GM12878 (cell line): ENCODE results near the gene CYP24A1. TPM values are rescaled to one million over a fixed set of nuclear protein-coding genes. Genes with fewer than 3 reads are reported as not detected.

Experiments used
- ATAC-seq: fragments of 200-7000 bp; cut with Tn5 transposase; 3 replicates; pipeline ENCODE4 v1.9.1; 2020; ENCODE audit warnings: mild to moderate bottlenecking, moderate library complexity
- BruUV-seq: library from RNA; stranded (reverse); fragments of 400-500 nt; replicated peaks from 2 replicates; lab custom pipeline; 2021; lab: Mats Ljungman, UMichigan
- CTCF ChIA-PET: fragments of 300-600 bp; sonication (Branson Sonifier 250); formaldehyde crosslinking; extraction: SDS; loops from one replicate; lab custom pipeline; 2021; ENCODE audit warnings: inconsistent platforms; lab: Yijun Ruan, JAX
- POLR2A ChIA-PET: fragments of 350-600 bp; formaldehyde crosslinking; extraction: SDS; loops from one replicate; lab custom pipeline; 2021; ENCODE audit warnings: inconsistent platforms; lab: Charles Lee
- RAD21 ChIA-PET: fragments of 300-600 bp; sonication (Branson Sonifier 250); formaldehyde crosslinking; loops from one replicate; lab custom pipeline; 2023; ENCODE audit warnings: antibody characterized with exemption; ENCODE audit not compliant: unreplicated experiment; lab: Charles Lee
- SMC1A ChIA-PET: fragments of 300-600 bp; sonication (Branson Sonifier 250); formaldehyde crosslinking; loops from one replicate; lab custom pipeline; 2023; ENCODE audit not compliant: unreplicated experiment, uncharacterized antibody; lab: Charles Lee
- DNase-seq: peaks from one replicate; pipeline ENCODE4 v3.0.0-alpha.2; 2011; ENCODE audit warnings: low read depth, low spot score
- FAIRE-seq: peaks from 3 replicates; lab custom pipeline; 2011; peaks lifted over from hg19 to GRCh38; lab: Jason Lieb, UNC
- H2AFZ ChIP-seq: 2 replicates; pipeline ENCODE4 v1.6.0; 2011; ENCODE audit warnings: low read depth, low read length, control low read depth; ENCODE audit not compliant: control insufficient read depth
- H3K27ac ChIP-seq: 2 replicates; pipeline ENCODE4 v1.5.1; 2011; ENCODE audit warnings: control low read depth; ENCODE audit not compliant: control insufficient read depth, insufficient read depth
- H3K27me3 ChIP-seq, 2 experiments: replicated peaks in 1 of 2; 2 replicates each; pipeline versions ENCODE4 v1.6.0 to v1.6.1; 2011; ENCODE audit warnings: low read length in 1 of 2; ENCODE audit not compliant: control insufficient read depth in 2 of 2, insufficient read depth in 2 of 2
- H3K36me3 ChIP-seq, 2 experiments: 2 replicates each; pipeline ENCODE4 v1.5.1; 2011; ENCODE audit warnings: low read length in 1 of 2; ENCODE audit not compliant: control insufficient read depth in 2 of 2, insufficient read depth in 2 of 2
- H3K4me1 ChIP-seq: 2 replicates; pipeline ENCODE4 v1.6.1; 2011; ENCODE audit warnings: mild to moderate bottlenecking, low read length, moderate library complexity, mixed read lengths; ENCODE audit not compliant: control insufficient read depth, insufficient read depth
- H3K4me2 ChIP-seq: 2 replicates; pipeline ENCODE4 v1.6.0; 2011; ENCODE audit warnings: control low read depth; ENCODE audit not compliant: control insufficient read depth, insufficient read depth
- H3K4me3 ChIP-seq: fragments of 200-600 bp; sonication (generic); 2 replicates; pipeline ENCODE4 v1.5.1; 2016
- H3K79me2 ChIP-seq: 2 replicates; pipeline ENCODE4 v1.6.0; 2011; ENCODE audit warnings: low read length; ENCODE audit not compliant: control insufficient read depth, insufficient read depth
- H3K9ac ChIP-seq: 2 replicates; pipeline ENCODE4 v1.8.0; 2011; ENCODE audit warnings: low read length, control low read depth, mixed read lengths; ENCODE audit not compliant: control insufficient read depth, insufficient read depth
- H3K9me3 ChIP-seq: replicated peaks from 3 replicates; pipeline ENCODE4 v1.5.1; 2011; ENCODE audit warnings: mild to moderate bottlenecking, low read length; ENCODE audit not compliant: control insufficient read depth, insufficient read depth
- H4K20me1 ChIP-seq: 2 replicates; pipeline ENCODE4 v1.6.0; 2011; ENCODE audit not compliant: control insufficient read depth, insufficient read depth
- ASH2L ChIP-seq: fragments of 300-600, 200-600 bp; sonication (generic); IDR thresholded peaks from 2 replicates; pipeline ENCODE4 v1.6.1; 2017; ENCODE audit warnings: low read depth, mild to moderate bottlenecking, borderline replicate concordance
- BACH1 ChIP-seq: fragments of 450-650 bp; IDR thresholded peaks from 2 replicates; pipeline ENCODE4 v1.6.1; 2017; ENCODE audit warnings: mild to moderate bottlenecking, borderline replicate concordance
- CTCF ChIP-seq, 3 experiments: IDR thresholded peaks in 2 of 3; conservative IDR thresholded peaks in 1 of 3; 2 replicates each; pipeline ENCODE4 v1.5.1; 2011; ENCODE audit warnings: low read depth in 3 of 3, low read length in 3 of 3, mild to moderate bottlenecking in 3 of 3, control low read depth in 2 of 3, moderate library complexity in 2 of 3, inconsistent platforms in 1 of 3, mixed read lengths in 1 of 3; ENCODE audit not compliant: control insufficient read depth in 2 of 3, insufficient read depth in 1 of 3; ENCODE audit errors: extremely low read depth in 1 of 3
- JUND ChIP-seq: IDR thresholded peaks from 2 replicates; pipeline ENCODE4 v1.6.1; 2012; ENCODE audit warnings: low read depth, mild to moderate bottlenecking, low read length, improper control_type of control experiment, moderate library complexity
- NFXL1 ChIP-seq: fragments of 450-650 bp; IDR thresholded peaks from 2 replicates; pipeline ENCODE4 v1.6.1; 2017; ENCODE audit warnings: antibody characterized with exemption, mild to moderate bottlenecking, borderline replicate concordance
- PAX8 ChIP-seq: fragments of 450-650 bp; IDR thresholded peaks from 2 replicates; pipeline ENCODE4 v1.6.1; 2017; ENCODE audit warnings: mild to moderate bottlenecking, moderate library complexity
- RAD21 ChIP-seq: IDR thresholded peaks from 2 replicates; pipeline ENCODE4 v1.6.1; 2011; ENCODE audit warnings: mild to moderate bottlenecking, low read depth, low read length, moderate library complexity; ENCODE audit not compliant: insufficient read depth
- SIN3A ChIP-seq: IDR thresholded peaks from 2 replicates; pipeline ENCODE4 v1.6.1; 2012; ENCODE audit warnings: low read depth, low read length, improper control_type of control experiment
- SMARCA5 ChIP-seq: fragments of 450-650 bp; IDR thresholded peaks from 2 replicates; pipeline ENCODE4 v1.6.1; 2017; ENCODE audit warnings: mild to moderate bottlenecking
- SREBF1 ChIP-seq: IDR thresholded peaks from 2 replicates; pipeline ENCODE4 v1.6.1; 2012; ENCODE audit warnings: mild to moderate bottlenecking, low read length
- USF1 ChIP-seq: IDR thresholded peaks from 2 replicates; pipeline ENCODE4 v1.6.1; 2011; ENCODE audit warnings: borderline replicate concordance, low read depth, mild to moderate bottlenecking, moderate library complexity, mixed read lengths, low read length; ENCODE audit not compliant: insufficient read depth; ENCODE audit errors: extremely low read length
- YY1 ChIP-seq: IDR thresholded peaks from 2 replicates; pipeline ENCODE4 v1.6.1; 2011; ENCODE audit warnings: low read depth, mild to moderate bottlenecking, low read length
- WGBS: methylation state at CpG from one replicate; pipeline ENCODE4 v1.1.6; 2016; ENCODE audit warnings: low lambda C conversion rate; ENCODE audit not compliant: insufficient replicate concordance, insufficient coverage; ENCODE audit errors: missing lambda C conversion rate; 5-methylcytosine and 5-hydroxymethylcytosine counted together
- in situ Hi-C: fragments of 300-500 bp; cut with MboI; formaldehyde crosslinking; loops from 9 replicates; pipeline ENCODE4 v1.14.3; 2018; ENCODE audit warnings: mixed read lengths
- intact Hi-C: fragments of 100-400 bp; cut with micrococcal nuclease; formaldehyde crosslinking; loops from one replicate; pipeline ENCODE4 v1.14.2; 2022; ENCODE audit not compliant: unreplicated experiment
- polyA plus RNA-seq, 11 experiments: library from polyadenylated mRNA; depleted of rRNA in 4 of 11; unstranded in 6 of 11; stranded (reverse) in 5 of 11; fragments of >200 nt; fragmentation: Nextera tagmentation in 4 of 11; fragmentation: Illumina TruSeq in 1 of 11; extraction: Ambion mirVana in 4 of 11; extraction: Trizol in 1 of 11; gene quantifications; 1 replicate in 1 of 11; 2 replicates in 10 of 11; pipeline versions ENCODE4 v1.2.1 to v1.2.3, GENCODE V29; 2011 to 2016; ENCODE audit warnings: inconsistent platforms in 2 of 11, missing spikeins in 2 of 11, low read depth in 1 of 11
- total RNA-seq, 4 experiments: library from RNA; depleted of rRNA in 3 of 4; stranded (reverse); fragments of >200 nt in 3 of 4; fragmentation: Illumina TruSeq in 1 of 4; extraction: Trizol in 1 of 4; gene quantifications; 2 replicates each; pipeline versions ENCODE4 v1.2.1 to v1.2.3, GENCODE V29; 2013 to 2021
- TF ChIP-seq, protein P1 (sequence below): IDR thresholded peaks from 2 replicates; pipeline ENCODE4 v1.6.1; 2011; ENCODE audit warnings: low read depth, low read length, improper control_type of control experiment, borderline replicate concordance
- TF ChIP-seq, protein P2 (sequence below): fragments of 450-650 bp; formaldehyde crosslinking; IDR thresholded peaks from 2 replicates; pipeline ENCODE4 v1.5.0; 2022; ENCODE audit warnings: mild to moderate bottlenecking, missing genetic modification characterization

Gene CYP24A1
- total and polyA plus RNA-seq, 10 of the 15 experiments (the other 5 are each of a cell fraction or from before 2014, with no cell fraction given) = 0.69 TPM; not detected in 9

- intact Hi-C loops = loop anchor here (5.0 to 10.0 kb wide), 3 partner anchors 256 to 783 kb away; no protein-coding TSS in a partner anchor
- no peaks in the 10 kb centered on the region for H3K27me3 ChIP-seq
- H3K4me3 ChIP-seq = no peak overlapping the region
- no peak overlapping the region for H3K27ac ChIP-seq
- no peaks in the 10 kb centered on the region for H3K36me3 ChIP-seq
- H4K20me1 ChIP-seq = no peaks in the 10 kb centered on the region
- H3K4me2 ChIP-seq = no peak overlapping the region
- no peak for FAIRE-seq
- POLR2A ChIA-PET = no interaction called here
- SMC1A ChIA-PET = interaction anchor here (0.9 to 5.5 kb wide), 9 partner anchors 8 to 450 kb away, joined by 3 to 78 read pairs (median 5); partner anchors contain the start of gene PFDN4
- CTCF ChIA-PET = interaction anchor here (0.6 to 7.5 kb wide), 22 partner anchors 10 to 650 kb away, joined by 3 to 153 read pairs (median 4); partner anchors contain the start of gene PFDN4
- H3K79me2 ChIP-seq = no peaks in the 10 kb centered on the region
- in situ Hi-C loops = loop anchor here (5.0 to 10.0 kb wide), 4 partner anchors 96 to 786 kb away; no protein-coding TSS in a partner anchor
- H3K9me3 ChIP-seq = no peaks in the 10 kb centered on the region
- peaks cover 14% of the 10 kb centered on the region for H3K4me1 ChIP-seq
- no TSS peak for BruUV-seq
- DNase-seq = peak; percentile 36
- ATAC-seq = peak; percentile 46; the same call in 2 of the 3 replicates
- RAD21 ChIA-PET = interaction anchor here (0.6 to 1.4 kb wide), 8 partner anchors 15 to 652 kb away, joined by 3 to 8 read pairs (median 4); no protein-coding TSS in a partner anchor
- WGBS = 54% methylated on average over 13 of the region's 13 CpGs
- no peak overlapping the region for H2AFZ ChIP-seq
- no peak overlapping the region for H3K9ac ChIP-seq
- TF ChIP-seq NFXL1 (peak; percentile 79), USF1 (no peak), ASH2L (no peak), SREBF1 (no peak), JUND (no peak), SIN3A (no peak), CTCF (IDR thresholded peaks at IDR 0.05 in 2 of 3, conservative IDR thresholded peaks at IDR 0.05 in 1 of 3; ENCODE audit: control insufficient read depth in 2 of 3, extremely low read depth in 1 of 3, insufficient read depth in 1 of 3, low read depth in 3 of 3, low read length in 3 of 3) (peak; percentile 28 to 55 (median 41); a peak in 3 of 6 replicates), RAD21 (peak; percentile 45), BACH1 (no peak), SMARCA5 (no peak), PAX8 (no peak), YY1 (no peak)
- TF ChIP-seq, protein P1, sequence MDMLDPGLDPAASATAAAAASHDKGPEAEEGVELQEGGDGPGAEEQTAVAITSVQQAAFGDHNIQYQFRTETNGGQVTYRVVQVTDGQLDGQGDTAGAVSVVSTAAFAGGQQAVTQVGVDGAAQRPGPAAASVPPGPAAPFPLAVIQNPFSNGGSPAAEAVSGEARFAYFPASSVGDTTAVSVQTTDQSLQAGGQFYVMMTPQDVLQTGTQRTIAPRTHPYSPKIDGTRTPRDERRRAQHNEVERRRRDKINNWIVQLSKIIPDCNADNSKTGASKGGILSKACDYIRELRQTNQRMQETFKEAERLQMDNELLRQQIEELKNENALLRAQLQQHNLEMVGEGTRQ = no peak
- TF ChIP-seq, protein P2, sequence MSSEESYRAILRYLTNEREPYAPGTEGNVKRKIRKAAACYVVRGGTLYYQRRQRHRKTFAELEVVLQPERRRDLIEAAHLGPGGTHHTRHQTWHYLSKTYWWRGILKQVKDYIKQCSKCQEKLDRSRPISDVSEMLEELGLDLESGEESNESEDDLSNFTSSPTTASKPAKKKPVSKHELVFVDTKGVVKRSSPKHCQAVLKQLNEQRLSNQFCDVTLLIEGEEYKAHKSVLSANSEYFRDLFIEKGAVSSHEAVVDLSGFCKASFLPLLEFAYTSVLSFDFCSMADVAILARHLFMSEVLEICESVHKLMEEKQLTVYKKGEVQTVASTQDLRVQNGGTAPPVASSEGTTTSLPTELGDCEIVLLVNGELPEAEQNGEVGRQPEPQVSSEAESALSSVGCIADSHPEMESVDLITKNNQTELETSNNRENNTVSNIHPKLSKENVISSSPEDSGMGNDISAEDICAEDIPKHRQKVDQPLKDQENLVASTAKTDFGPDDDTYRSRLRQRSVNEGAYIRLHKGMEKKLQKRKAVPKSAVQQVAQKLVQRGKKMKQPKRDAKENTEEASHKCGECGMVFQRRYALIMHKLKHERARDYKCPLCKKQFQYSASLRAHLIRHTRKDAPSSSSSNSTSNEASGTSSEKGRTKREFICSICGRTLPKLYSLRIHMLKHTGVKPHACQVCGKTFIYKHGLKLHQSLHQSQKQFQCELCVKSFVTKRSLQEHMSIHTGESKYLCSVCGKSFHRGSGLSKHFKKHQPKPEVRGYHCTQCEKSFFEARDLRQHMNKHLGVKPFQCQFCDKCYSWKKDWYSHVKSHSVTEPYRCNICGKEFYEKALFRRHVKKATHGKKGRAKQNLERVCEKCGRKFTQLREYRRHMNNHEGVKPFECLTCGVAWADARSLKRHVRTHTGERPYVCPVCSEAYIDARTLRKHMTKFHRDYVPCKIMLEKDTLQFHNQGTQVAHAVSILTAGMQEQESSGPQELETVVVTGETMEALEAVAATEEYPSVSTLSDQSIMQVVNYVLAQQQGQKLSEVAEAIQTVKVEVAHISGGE (CRISPR knock-in tag) = no peak
These were observed 24.1 kb upstream of the CYP24A1 start for GRCh38 chr20:54197621-54198604.
